GM19467 (cell line): ENCODE results near the gene SPHK2.
"Not testable (repeated sequence)": the region's sequence is repeated elsewhere in the genome, so short reads cannot be mapped to it uniquely, and the experiment has no call there.

Experiments
- ATAC-seq: cut with Tn5 transposase; IDR thresholded peaks from one replicate; pipeline ENCODE4 v1.9.1; 2021; ENCODE audit warnings: mild to moderate bottlenecking, moderate library complexity; ENCODE audit not compliant: unreplicated experiment

SPHK2 gene

GRCh38 chr19:48656840-48657474, 37.7 kb downstream of the SPHK2 start:
- ATAC-seq, result no peak

GRCh38 chr19:48657828-48658227, 38.5 kb downstream of the SPHK2 start:
- not testable (repeated sequence) for ATAC-seq

- ATAC-seq, result no peak
These were observed 39.2 kb downstream of the SPHK2 start for GRCh38 chr19:48658483-48658882.

- no peak for ATAC-seq
These were observed 40.5 kb downstream of the SPHK2 start for GRCh38 chr19:48659768-48660167.

- peak; percentile 73 for ATAC-seq
These were observed 41.8 kb downstream of the SPHK2 start for GRCh38 chr19:48660852-48661710.

- no peak for ATAC-seq
These were observed 42.4 kb downstream of the SPHK2 start for GRCh38 chr19:48661711-48662090.

- ATAC-seq, result no peak
These were observed 44.4 kb downstream of the SPHK2 start for GRCh38 chr19:48663667-48664066.

- no peak for ATAC-seq
These were observed 45.2 kb downstream of the SPHK2 start for GRCh38 chr19:48664476-48664875.

GRCh38 chr19:48665786-48666185, 46.5 kb downstream of the SPHK2 start:
- no peak for ATAC-seq

GRCh38 chr19:48668332-48668731, 49.0 kb downstream of the SPHK2 start:
- ATAC-seq, result no peak

GRCh38 chr19:48668761-48669160, 49.5 kb downstream of the SPHK2 start:
- ATAC-seq, result no peak

GRCh38 chr19:48669903-48670668, 50.8 kb downstream of the SPHK2 start:
- ATAC-seq, result no peak

- no peak for ATAC-seq
These were observed 51.6 kb downstream of the SPHK2 start for GRCh38 chr19:48670699-48671445.

- ATAC-seq, result no peak
These were observed 52.2 kb downstream of the SPHK2 start for GRCh38 chr19:48671446-48671995.

GRCh38 chr19:48672994-48673393, 53.7 kb downstream of the SPHK2 start, which contains the start of gene NTN5:
NTN5 (minus strand) TSS chr19:48673017; CDS start chr19:48670986, 2,031 bp downstream.
- ATAC-seq, result no peak

GRCh38 chr19:48673436-48674100, 54.3 kb downstream of the SPHK2 start:
- ATAC-seq, result no peak

GRCh38 chr19:48674216-48674809, 55.0 kb downstream of the SPHK2 start:
- ATAC-seq, result no peak

GRCh38 chr19:48674921-48675824, 55.9 kb downstream of the SPHK2 start:
- ATAC-seq, result no peak

- ATAC-seq, result no peak
These were observed 57.2 kb downstream of the SPHK2 start for GRCh38 chr19:48676487-48676886.
